Activated CD4-positive, alpha-beta T cell treated with anti-CD3 and anti-CD28 coated beads for 36 hours (primary cell): ENCODE measurements around the gene PROZ. TPM values are rescaled to one million over a fixed set of nuclear protein-coding genes. Genes with fewer than 3 reads are reported as not detected.

Experiments used
- ATAC-seq: fragments of 200-7000 bp; cut with Tn5 transposase; one replicate; pipeline ENCODE4 v1.10.0; 2021; ENCODE audit warnings: mild to moderate bottlenecking, moderate library complexity
- CTCF ChIA-PET: fragments of 350-600 bp; sonication (Branson Sonifier 250); formaldehyde crosslinking; loops from one replicate; lab custom pipeline; 2021; ENCODE audit warnings: antibody characterized with exemption; lab: Charles Lee
- POLR2A ChIA-PET: fragments of 350-600 bp; sonication (Branson Sonifier 250); formaldehyde crosslinking; loops from one replicate; lab custom pipeline; 2021; ENCODE audit warnings: antibody characterized with exemption, inconsistent platforms; lab: Charles Lee
- DNase-seq: peaks from one replicate; pipeline ENCODE4 v3.0.0-alpha.2; 2020
- H3K27ac Mint-ChIP-seq: one replicate; pipeline ENCODE4 v1.8.0; 2021; ENCODE audit warnings: mixed read lengths
- H3K27me3 Mint-ChIP-seq: one replicate; pipeline ENCODE4 v1.8.0; 2021; ENCODE audit warnings: mixed read lengths
- H3K36me3 Mint-ChIP-seq: one replicate; pipeline ENCODE4 v1.8.0; 2021; ENCODE audit warnings: low read depth, mixed read lengths
- H3K4me1 Mint-ChIP-seq: one replicate; pipeline ENCODE4 v1.8.0; 2021; ENCODE audit warnings: mixed read lengths
- H3K4me3 Mint-ChIP-seq: one replicate; pipeline ENCODE4 v1.8.0; 2021; ENCODE audit warnings: mild to moderate bottlenecking, moderate library complexity, mixed read lengths
- H3K9me3 Mint-ChIP-seq: one replicate; pipeline ENCODE4 v1.8.0; 2021; ENCODE audit warnings: low read depth, mixed read lengths
- intact Hi-C, 2 experiments: fragments of 100-400 bp; cut with DNase I in 1 of 2; cut with micrococcal nuclease in 1 of 2; formaldehyde crosslinking; loops; one replicate each; pipeline versions ENCODE4 v1.14.2 to v1.15.1; 2022 to 2024; cut with DNase I, micrococcal nuclease
- total RNA-seq, 2 experiments: library from RNA; stranded (reverse); gene quantifications; one replicate each; pipeline ENCODE4 v1.2.3, GENCODE V29; 2021

PROZ gene
- total RNA-seq, 2 experiments from 2014 or later, result not detected

GRCh38 chr13:113164492-113164891 lies 6.0 kb downstream of the PROZ start:
- no peak overlapping the region for H3K4me3 Mint-ChIP-seq
- H3K36me3 Mint-ChIP-seq, result peaks cover 21% of the 10 kb centered on the region
- H3K27ac Mint-ChIP-seq, result no peak overlapping the region
- POLR2A ChIA-PET, result no interaction called here
- CTCF ChIA-PET, result interaction anchor here (0.9 to 1.0 kb wide), 2 partner anchors 8 to 11 kb away, joined by 3 read pairs; no protein-coding TSS in a partner anchor
- intact Hi-C loops, result no loop called here
- ATAC-seq, result no peak
- H3K9me3 Mint-ChIP-seq, result peaks cover 2% of the 10 kb centered on the region
- no peaks in the 10 kb centered on the region for H3K27me3 Mint-ChIP-seq
- H3K4me1 Mint-ChIP-seq, result peaks cover 21% of the 10 kb centered on the region
- no peak for DNase-seq

- Mint-ChIP-seq H3K9me3 (peaks cover 2% of the 10 kb centered on the region), H3K4me1 (peaks cover 21% of the 10 kb centered on the region), H3K27ac (no peak overlapping the region), H3K36me3 (peaks cover 28% of the 10 kb centered on the region), H3K27me3 (no peaks in the 10 kb centered on the region), H3K4me3 (no peak overlapping the region)
- ATAC-seq, result peak; percentile 57
- CTCF ChIA-PET, result interaction anchor here (1.2 kb wide), 1 partner anchor 17 kb away, joined by 3 read pairs; no protein-coding TSS in a partner anchor
- intact Hi-C loops, result no loop called here
- POLR2A ChIA-PET, result no interaction called here
- DNase-seq, result peak; percentile 30
Observed at GRCh38 chr13:113166266-113166665, 7.8 kb downstream of the PROZ start.

- Mint-ChIP-seq H3K4me3 (no peak overlapping the region), H3K36me3 (peaks cover 32% of the 10 kb centered on the region), H3K9me3 (peaks cover 2% of the 10 kb centered on the region), H3K27me3 (no peaks in the 10 kb centered on the region), H3K27ac (no peak overlapping the region), H3K4me1 (peaks cover 19% of the 10 kb centered on the region)
- no peak for ATAC-seq
- ChIA-PET CTCF (no interaction called here), POLR2A (no interaction called here)
- DNase-seq, result no peak
- intact Hi-C loops, result no loop called here
Observed at GRCh38 chr13:113166681-113167080, 8.2 kb downstream of the PROZ start.

- H3K36me3 Mint-ChIP-seq, result peaks cover 34% of the 10 kb centered on the region
- ChIA-PET CTCF (no interaction called here), POLR2A (no interaction called here)
- intact Hi-C loops, result no loop called here
- no peak for DNase-seq
- H3K4me1 Mint-ChIP-seq, result peaks cover 19% of the 10 kb centered on the region
- H3K9me3 Mint-ChIP-seq, result peaks cover 2% of the 10 kb centered on the region
- H3K4me3 Mint-ChIP-seq, result no peak overlapping the region
- no peaks in the 10 kb centered on the region for H3K27me3 Mint-ChIP-seq
- no peak overlapping the region for H3K27ac Mint-ChIP-seq
- no peak for ATAC-seq
Observed at GRCh38 chr13:113167155-113167554, 8.7 kb downstream of the PROZ start.

- intact Hi-C loops, result no loop called here
- no peak for ATAC-seq
- no peak overlapping the region for H3K27ac Mint-ChIP-seq
- POLR2A ChIA-PET, result no interaction called here
- peaks cover 2% of the 10 kb centered on the region for H3K9me3 Mint-ChIP-seq
- H3K36me3 Mint-ChIP-seq, result peaks cover 35% of the 10 kb centered on the region
- H3K27me3 Mint-ChIP-seq, result no peaks in the 10 kb centered on the region
- no peak for DNase-seq
- peaks cover 19% of the 10 kb centered on the region for H3K4me1 Mint-ChIP-seq
- CTCF ChIA-PET, result no interaction called here
- no peak overlapping the region for H3K4me3 Mint-ChIP-seq
Observed at GRCh38 chr13:113167575-113167974, 9.1 kb downstream of the PROZ start.

GRCh38 chr13:113168211-113168610 lies 9.8 kb downstream of the PROZ start:
- H3K36me3 Mint-ChIP-seq, result peaks cover 38% of the 10 kb centered on the region
- H3K4me1 Mint-ChIP-seq, result peaks cover 19% of the 10 kb centered on the region
- H3K9me3 Mint-ChIP-seq, result peaks cover 2% of the 10 kb centered on the region
- H3K4me3 Mint-ChIP-seq, result no peak overlapping the region
- H3K27me3 Mint-ChIP-seq, result no peaks in the 10 kb centered on the region
- ATAC-seq (no peak), DNase-seq (no peak)
- intact Hi-C loops, result no loop called here
- CTCF ChIA-PET, result no interaction called here
- POLR2A ChIA-PET, result no interaction called here
- no peak overlapping the region for H3K27ac Mint-ChIP-seq

GRCh38 chr13:113169277-113170272 lies 11.1 kb downstream of the PROZ start:
- Mint-ChIP-seq H3K4me1 (peaks cover 17% of the 10 kb centered on the region), H3K27ac (no peak overlapping the region), H3K27me3 (no peaks in the 10 kb centered on the region), H3K4me3 (no peak overlapping the region), H3K9me3 (peaks cover 2% of the 10 kb centered on the region), H3K36me3 (peaks cover 43% of the 10 kb centered on the region)
- CTCF ChIA-PET, result interaction anchor here (1.2 kb wide), 1 partner anchor 9 kb away, joined by 3 read pairs; no protein-coding TSS in a partner anchor
- POLR2A ChIA-PET, result interaction anchor here (0.7 kb wide), 1 partner anchor 60 kb away, joined by 4 read pairs; no protein-coding TSS in a partner anchor
- DNase-seq (no peak), ATAC-seq (no peak)
- intact Hi-C loops, result no loop called here

GRCh38 chr13:113170511-113170910 lies 12.1 kb downstream of the PROZ start:
- H3K4me3 Mint-ChIP-seq, result no peak overlapping the region
- POLR2A ChIA-PET, result no interaction called here
- intact Hi-C loops, result no loop called here

GRCh38 chr13:113171250-113172125 lies 13.0 kb downstream of the PROZ start:
- ATAC-seq (no peak), DNase-seq (no peak)
- Mint-ChIP-seq H3K4me1 (peaks cover 11% of the 10 kb centered on the region), H3K9me3 (peaks cover 2% of the 10 kb centered on the region), H3K36me3 (peaks cover 58% of the 10 kb centered on the region), H3K27me3 (no peaks in the 10 kb centered on the region), H3K4me3 (no peak overlapping the region), H3K27ac (no peak overlapping the region)
- POLR2A ChIA-PET, result no interaction called here
- intact Hi-C loops, result no loop called here
- CTCF ChIA-PET, result no interaction called here

More at GRCh38 chr13:113170511-113170910, 12.1 kb downstream of the PROZ start:
- Mint-ChIP-seq H3K4me1 (peaks cover 14% of the 10 kb centered on the region), H3K27me3 (no peaks in the 10 kb centered on the region), H3K27ac (no peak overlapping the region), H3K9me3 (peaks cover 2% of the 10 kb centered on the region), H3K36me3 (peaks cover 50% of the 10 kb centered on the region)
- DNase-seq (no peak), ATAC-seq (no peak)
- CTCF ChIA-PET, result no interaction called here

GRCh38 chr13:113172419-113172926 lies 14.0 kb downstream of the PROZ start:
- Mint-ChIP-seq H3K4me1 (peaks cover 7% of the 10 kb centered on the region), H3K36me3 (peaks cover 55% of the 10 kb centered on the region), H3K4me3 (no peak overlapping the region), H3K27ac (no peak overlapping the region), H3K27me3 (no peaks in the 10 kb centered on the region), H3K9me3 (peaks cover 2% of the 10 kb centered on the region)
- ChIA-PET CTCF (no interaction called here), POLR2A (no interaction called here)
- ATAC-seq (no peak), DNase-seq (no peak)
- intact Hi-C loops, result no loop called here

- Mint-ChIP-seq H3K36me3 (peaks cover 67% of the 10 kb centered on the region), H3K9me3 (no peaks in the 10 kb centered on the region), H3K27ac (peak overlapping the region; percentile 87), H3K4me1 (peaks cover 10% of the 10 kb centered on the region), H3K27me3 (no peaks in the 10 kb centered on the region), H3K4me3 (no peak overlapping the region)
- DNase-seq (peak; percentile 53), ATAC-seq (peak; percentile 66)
- intact Hi-C loops, result no loop called here
- ChIA-PET CTCF (interaction anchor here (0.9 to 1.0 kb wide), 2 partner anchors 12 to 14 kb away, joined by 3 read pairs; no protein-coding TSS in a partner anchor), POLR2A (no interaction called here)
Observed at GRCh38 chr13:113176280-113176679, 17.8 kb downstream of the PROZ start.
